ENCODE data around the gene CLTB. TPM values are rescaled to one million over a fixed set of nuclear protein-coding genes. Genes with fewer than 3 reads are reported as not detected.

The CLTB gene
- total and polyA plus RNA-seq, 2 of the 8 experiments (the other 6 are each of a cell fraction or from before 2014, with no cell fraction given): 25.9 to 34.9 TPM

GRCh38 chr5:176384991-176385390 is 31.3 kb downstream of the CLTB start (continued):
- TF ChIP-seq EP300 (IDR thresholded peaks at IDR 0.05; ENCODE audit: borderline replicate concordance in 1 of 2, low read depth in 2 of 2, low read length in 2 of 2): no peak
- TF ChIP-seq ATF2 (IDR thresholded peaks at IDR 0.05; ENCODE audit: low read length): no peak
- no peak for TF ChIP-seq TAF7 (optimal IDR thresholded peaks at IDR 0.05; ENCODE audit: borderline replicate concordance, low read depth, low read length)
- no peak for TF ChIP-seq CTBP2 (IDR thresholded peaks at IDR 0.05; ENCODE audit: borderline replicate concordance, insufficient read depth, insufficient read length, low read length)
- TF ChIP-seq PHF8 (conservative IDR thresholded peaks at IDR 0.05; ENCODE audit: low read depth, low read length): no peak

Measured in H1 (cell line).